HG03378 (cell line): ENCODE data around the gene SEC31B.

ENCODE experiments used
- ATAC-seq: cut with Tn5 transposase; IDR thresholded peaks from one replicate; pipeline ENCODE4 v1.9.1; 2021; ENCODE audit warnings: mild to moderate bottlenecking, moderate library complexity; ENCODE audit not compliant: unreplicated experiment

SEC31B gene

GRCh38 chr10:100529475-100530298 is 10.0 kb upstream of the SEC31B start, which contains the start of gene NDUFB8:
NDUFB8 (minus strand) TSS chr10:100529871; CDS start chr10:100529851, 20 bp downstream.
- ATAC-seq: no peak

- ATAC-seq: no peak
Observed at GRCh38 chr10:100528921-100529474, 9.3 kb upstream of the SEC31B start.

- ATAC-seq: no peak
Observed at GRCh38 chr10:100528123-100528886, 8.6 kb upstream of the SEC31B start.

- ATAC-seq: no peak
Observed at GRCh38 chr10:100524638-100525037, 5.0 kb upstream of the SEC31B start.

- ATAC-seq: no peak
Observed at GRCh38 chr10:100524206-100524605, 4.5 kb upstream of the SEC31B start.

GRCh38 chr10:100522945-100523344 is 3.3 kb upstream of the SEC31B start:
- ATAC-seq: no peak

GRCh38 chr10:100522107-100522801 is 2.6 kb upstream of the SEC31B start:
- ATAC-seq: no peak

- no peak for ATAC-seq
Observed at GRCh38 chr10:100520811-100521210, 1.1 kb upstream of the SEC31B start.

GRCh38 chr10:100518761-100519241 is 860 bp downstream of the SEC31B start:
- ATAC-seq: no peak

GRCh38 chr10:100516847-100517246 is 2.8 kb downstream of the SEC31B start:
- no peak for ATAC-seq

GRCh38 chr10:100515612-100516011 is 4.0 kb downstream of the SEC31B start:
- ATAC-seq: no peak

GRCh38 chr10:100510533-100511308 is 8.9 kb downstream of the SEC31B start:
- ATAC-seq: no peak

GRCh38 chr10:100509241-100509840 is 10.3 kb downstream of the SEC31B start:
- ATAC-seq: no peak

- no peak for ATAC-seq
Observed at GRCh38 chr10:100508691-100509150, 10.9 kb downstream of the SEC31B start.

GRCh38 chr10:100508266-100508665 is 11.4 kb downstream of the SEC31B start:
- ATAC-seq: no peak

GRCh38 chr10:100507357-100507732 is 12.3 kb downstream of the SEC31B start:
- no peak for ATAC-seq

GRCh38 chr10:100506596-100507356 is 12.9 kb downstream of the SEC31B start:
- ATAC-seq: no peak

GRCh38 chr10:100505164-100505563 is 14.5 kb downstream of the SEC31B start:
- ATAC-seq: no peak

GRCh38 chr10:100504096-100504495 is 15.6 kb downstream of the SEC31B start:
- ATAC-seq: no peak
